Pancreas (tissue), 10 donors: ENCODE results near the gene GALNT13. TPM values are rescaled to one million over a fixed set of nuclear protein-coding genes. Genes with fewer than 3 reads are reported as not detected.

Source experiments
- ATAC-seq, 4 donors: fragments of 200-7000 bp; cut with Tn5 transposase; one replicate each; pipeline versions ENCODE4 v1.8.0 to v1.9.1; 2020; ENCODE audit warnings: mild to moderate bottlenecking in 4 of 4, moderate library complexity in 4 of 4
- DNase-seq, 6 donors: peaks; one replicate each; pipeline ENCODE4 v3.0.0-alpha.2; 2020
- FAIRE-seq: peaks from 2 replicates; lab custom pipeline; 2012; peaks lifted over from hg19 to GRCh38; lab: Jason Lieb, UNC
- H3K27ac ChIP-seq, 4 donors: fragments of 200-600 bp; sonication (generic); 1 replicate in 3 of 4; 2 replicates in 1 of 4; pipeline versions ENCODE4 v1.5.0 to v1.8.0; 2020
- H3K27me3 ChIP-seq, 4 donors: fragments of 200-600 bp; one replicate each; pipeline ENCODE4 v1.8.0; 2021
- H3K36me3 ChIP-seq, 3 donors: fragments of 200-600 bp; sonication (generic) in 1 of 3; one replicate each; pipeline versions ENCODE4 v1.5.0 to v1.8.0; 2020 to 2021
- H3K4me1 ChIP-seq, 3 donors: fragments of 200-600 bp; one replicate each; pipeline ENCODE4 v1.8.0; 2021
- H3K4me3 ChIP-seq, 4 donors: fragments of 200-600 bp; sonication (generic) in 2 of 4; one replicate each; pipeline versions ENCODE4 v1.5.0 to v1.8.0; 2020 to 2021
- H3K9me3 ChIP-seq, 4 donors: fragments of 200-600 bp; one replicate each; pipeline ENCODE4 v1.8.0; 2021
- CTCF ChIP-seq, 4 donors: fragments of 200-600 bp; sonication (generic) in 3 of 4; IDR thresholded peaks; one replicate each; pipeline versions ENCODE4 v1.5.0 to v1.8.0; 2021; ENCODE audit warnings: antibody characterized with exemption in 4 of 4
- WGBS, 2 donors: extraction: QIAGEN DNeasy Blood & Tissue Kit; methylation state at CpG; one replicate each; pipeline ENCODE4 v1.1.7; 2013; 5-methylcytosine and 5-hydroxymethylcytosine counted together
- intact Hi-C, 3 donors: fragments of 100-400 bp; cut with DNase I; formaldehyde crosslinking; loops; one replicate each; pipeline versions ENCODE4 v1.11.1 to v1.14.2; 2022
- polyA plus RNA-seq, 2 donors: library from polyadenylated mRNA; stranded (reverse); fragments of 200-250 nt; gene quantifications; one replicate each; pipeline ENCODE4 v1.2.3, GENCODE V29; 2013
- total RNA-seq, 6 donors: library from RNA; stranded (reverse); fragmentation: NEBNext Ultra II Directional in 4 of 6; extraction: Animal tissue kit (Norgen Biotek cat#: 25700) in 4 of 6; gene quantifications; one replicate each; pipeline versions ENCODE4 v1.2.1 to v1.2.4, GENCODE V29; 2021 to 2023
- donor health status: healthy with polysubstance abuse.
- donor health status: DM: no; HTN: no; CAD: no; lungs with moderate emphysema.
- donor health status: DM: no; HTN: no; CAD: no.
- donor health status: control.
- donor health status: control.
- donor health status: Bipolar disorder and iron deficiency.
- donor health status: DM: yes; HTN: yes; CAD: no.
- donor health status: DM: no; HTN: no; CAD: no.
- donor health status: DM: no; HTN: no; CAD: no.
- donor health status: DM: yes; HTN: yes; CAD: no.

GALNT13 gene
- total and polyA plus RNA-seq, 8 donors = 0.09 to 1.8 (median 0.74) TPM

- no peaks in the 10 kb centered on the region for H3K36me3 ChIP-seq
- no peak overlapping the region for H3K4me3 ChIP-seq
- DNase-seq = no peak
- no peak overlapping the region for H3K27ac ChIP-seq
- H3K4me1 ChIP-seq = no peaks in the 10 kb centered on the region
- H3K27me3 ChIP-seq = no peaks in the 10 kb centered on the region
- 65 to 72% methylated on average over 8 of the region's 8 CpGs for WGBS, 2 donors
- intact Hi-C loops = no loop called here
- no peaks in the 10 kb centered on the region for H3K9me3 ChIP-seq
- no peak for ATAC-seq
- no peak for TF ChIP-seq CTCF (IDR thresholded peaks at IDR 0.05)
- no peak for FAIRE-seq
Measured at GRCh38 chr2:154437104-154437503, 565.4 kb downstream of the GALNT13 start.

GRCh38 chr2:154439156-154439555 lies 567.4 kb downstream of the GALNT13 start:
- DNase-seq (no peak), ATAC-seq (peak in 1 of 4 donors; percentile 45), FAIRE-seq (no peak)
- TF ChIP-seq CTCF (IDR thresholded peaks at IDR 0.05) = peak in 1 of 4 donors; percentile 10
- intact Hi-C loops = no loop called here
- Histone ChIP-seq H3K4me1 (no peaks in the 10 kb centered on the region), H3K27ac (no peak overlapping the region), H3K4me3 (no peak overlapping the region), H3K27me3 (no peaks in the 10 kb centered on the region), H3K9me3 (no peaks in the 10 kb centered on the region), H3K36me3 (no peaks in the 10 kb centered on the region)
- 14 to 17% methylated on average over 2 of the region's 2 CpGs for WGBS, 2 donors

- no peak for TF ChIP-seq CTCF (IDR thresholded peaks at IDR 0.05)
- Histone ChIP-seq H3K36me3 (no peaks in the 10 kb centered on the region), H3K27ac (no peak overlapping the region), H3K27me3 (no peaks in the 10 kb centered on the region), H3K4me1 (peaks cover 5 to 15% (median 6%) of the 10 kb centered on the region in 3 donors), H3K9me3 (no peaks in the 10 kb centered on the region), H3K4me3 (no peak overlapping the region)
- no peak for ATAC-seq
- FAIRE-seq = no peak
- intact Hi-C loops = no loop called here
- DNase-seq = no peak
Measured at GRCh38 chr2:154443919-154444318, 572.2 kb downstream of the GALNT13 start.

- TF ChIP-seq CTCF (IDR thresholded peaks at IDR 0.05) = no peak
- no peak for FAIRE-seq
- H3K36me3 ChIP-seq = no peaks in the 10 kb centered on the region
- no peak overlapping the region for H3K4me3 ChIP-seq
- peaks cover 5 to 34% (median 14%) of the 10 kb centered on the region in 3 donors for H3K4me1 ChIP-seq
- no peaks in the 10 kb centered on the region for H3K9me3 ChIP-seq
- WGBS, 2 donors = 64 to 94% methylated on average over 2 of the region's 2 CpGs
- DNase-seq = no peak
- no peaks in the 10 kb centered on the region for H3K27me3 ChIP-seq
- ATAC-seq = no peak
- no peak overlapping the region for H3K27ac ChIP-seq
- intact Hi-C loops = no loop called here
Measured at GRCh38 chr2:154446324-154446723, 574.6 kb downstream of the GALNT13 start.

GRCh38 chr2:154447727-154448418 lies 576.2 kb downstream of the GALNT13 start:
- no peak overlapping the region for H3K27ac ChIP-seq
- WGBS, 2 donors = 19 to 25% methylated on average over 2 of the region's 2 CpGs
- no peak for TF ChIP-seq CTCF (IDR thresholded peaks at IDR 0.05)
- H3K36me3 ChIP-seq = no peaks in the 10 kb centered on the region
- intact Hi-C loops = no loop called here
- ATAC-seq (peak; percentile 50 to 94 (median 86)), FAIRE-seq (no peak), DNase-seq (no peak)
- H3K27me3 ChIP-seq = no peaks in the 10 kb centered on the region
- H3K9me3 ChIP-seq = no peaks in the 10 kb centered on the region
- H3K4me3 ChIP-seq = no peak overlapping the region
- peaks cover 5 to 34% (median 14%) of the 10 kb centered on the region in 3 donors for H3K4me1 ChIP-seq
